GM12875 (cell line): Measurements from ENCODE around the gene CD320.

Experiments used
- H3K4me3 ChIP-seq: one replicate; pipeline ENCODE4 v1.5.1; 2011; ENCODE audit warnings: low read depth, low read length, control low read depth
- CTCF ChIP-seq: IDR thresholded peaks from 2 replicates; pipeline ENCODE4 v1.5.1; 2011; ENCODE audit warnings: low read depth, mild to moderate bottlenecking, control low read depth, inconsistent platforms, low read length, moderate library complexity, borderline replicate concordance; ENCODE audit not compliant: insufficient read depth

Gene CD320

DNA sequence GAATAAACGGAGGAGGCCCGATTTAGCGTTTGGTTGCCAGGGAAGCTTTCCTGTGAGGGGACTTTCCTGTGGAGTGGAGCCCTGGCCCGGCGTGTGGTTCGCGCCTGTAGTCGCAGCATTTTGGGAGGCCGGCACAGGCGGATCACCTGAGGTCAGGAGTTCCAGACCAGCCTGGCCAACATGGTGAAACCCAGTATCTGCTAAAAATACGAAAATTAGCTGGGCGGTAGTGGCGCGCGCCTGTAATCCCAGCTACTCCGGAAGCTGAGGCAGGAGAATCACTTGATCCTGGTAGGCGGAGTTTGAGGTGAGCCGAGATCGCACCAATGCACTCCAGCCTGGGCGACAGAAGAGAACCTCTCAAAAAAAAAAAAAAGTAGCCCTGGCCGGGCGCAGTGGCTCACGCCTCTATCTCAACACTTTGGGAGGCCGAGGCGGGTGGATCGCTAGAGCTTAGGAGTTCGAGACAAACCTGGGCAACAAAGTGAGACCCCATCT, 28.0 kb upstream of the CD320 start:
- no peak overlapping the region for H3K4me3 ChIP-seq
- no peak for TF ChIP-seq CTCF

GRCh38 chr19:8335343-8336071, 27.3 kb upstream of the CD320 start:
- peak; percentile 44 for TF ChIP-seq CTCF
- H3K4me3 ChIP-seq: no peak overlapping the region

GRCh38 chr19:8334458-8335342, 26.5 kb upstream of the CD320 start:
- H3K4me3 ChIP-seq: no peak overlapping the region

DNA sequence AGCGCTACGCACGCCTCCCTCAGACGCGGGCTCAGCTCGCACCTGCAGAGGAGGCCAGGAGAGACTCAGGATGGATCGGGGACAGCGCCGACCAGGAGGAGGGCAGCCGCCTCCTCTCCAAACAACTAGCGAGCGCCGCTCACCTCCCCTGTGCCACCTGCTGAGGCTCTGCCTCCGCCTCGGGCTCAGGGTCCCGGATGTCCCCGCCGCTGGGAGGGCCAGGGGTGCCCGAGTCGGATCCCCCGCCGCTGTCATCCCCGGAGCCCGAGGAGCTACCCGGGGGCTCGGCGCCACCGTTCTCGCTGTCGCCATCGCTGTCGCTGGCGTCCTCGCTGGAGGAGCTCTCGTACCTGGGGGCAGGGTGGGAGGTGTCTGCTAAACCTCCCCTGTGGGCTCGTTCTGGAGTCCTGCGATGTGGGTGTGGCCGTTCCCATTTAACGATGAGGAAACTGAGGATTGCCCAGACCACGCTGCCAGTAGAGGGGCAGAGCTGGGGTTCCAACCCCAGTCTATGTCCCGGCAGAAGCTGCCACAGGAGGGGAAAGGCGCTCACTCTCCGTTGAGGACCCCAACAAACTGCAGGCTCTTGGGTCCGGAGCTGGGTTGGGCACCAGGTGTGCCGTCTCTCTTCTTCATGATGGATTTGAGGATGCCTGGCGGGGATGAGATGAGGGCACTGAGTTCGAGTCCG, 25.8 kb upstream of the CD320 start:
- H3K4me3 ChIP-seq: no peak overlapping the region
- TF ChIP-seq CTCF: no peak

More at GRCh38 chr19:8334458-8335342, 26.5 kb upstream of the CD320 start:
- TF ChIP-seq CTCF: no peak

DNA sequence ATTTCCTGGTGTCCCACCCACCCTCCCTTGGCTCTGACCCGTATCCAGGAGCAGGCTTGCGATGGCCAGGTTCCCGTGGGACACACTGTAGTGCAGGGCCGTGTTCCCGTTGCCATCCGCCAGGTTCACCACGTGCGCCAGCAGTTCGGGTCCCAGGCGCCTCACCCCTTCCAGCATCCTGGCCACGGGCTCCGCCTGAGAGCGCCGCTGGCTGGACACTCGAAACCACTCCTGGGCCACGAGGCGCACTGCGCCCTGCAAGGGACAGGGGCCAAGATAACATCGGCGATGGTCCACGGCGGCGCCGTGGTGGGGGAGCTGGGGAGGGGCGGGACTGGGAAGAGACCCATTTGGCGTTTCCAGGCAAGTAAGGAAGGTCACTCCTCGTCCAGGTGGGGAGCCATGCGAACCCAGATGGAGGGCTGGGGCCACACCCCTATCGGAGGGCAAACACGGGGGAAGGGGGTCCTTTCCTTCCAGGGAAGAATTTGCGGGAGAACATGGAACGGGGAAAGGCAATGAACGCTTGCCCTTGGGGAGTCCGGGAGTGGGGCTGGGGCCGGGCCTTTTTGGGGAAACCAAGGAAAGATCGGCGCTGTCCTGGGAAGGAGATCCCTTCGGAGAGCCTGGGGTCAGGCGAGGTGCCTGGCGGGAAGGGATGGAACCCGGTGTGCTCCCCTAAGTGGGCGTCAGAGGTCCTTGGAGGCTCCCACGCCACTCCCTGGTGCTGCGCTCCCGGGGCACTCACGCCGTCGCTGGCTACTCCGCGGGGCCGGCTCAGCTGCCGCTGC, 25.0 kb upstream of the CD320 start:
- H3K4me3 ChIP-seq: no peak overlapping the region
- no peak for TF ChIP-seq CTCF

- H3K4me3 ChIP-seq: no peak overlapping the region
- TF ChIP-seq CTCF: no peak
Observed at GRCh38 chr19:8331263-8331845, 23.2 kb upstream of the CD320 start.
